Right renal cortex interstitium (tissue), 3 donors: ENCODE data around the gene NKTR. TPM values are rescaled to one million over a fixed set of nuclear protein-coding genes. Genes with fewer than 3 reads are reported as not detected.

Source experiments
- DNase-seq, 3 donors: peaks; one replicate each; pipeline ENCODE4 v3.0.0-alpha.2; 2013; ENCODE audit warnings: low read depth in 3 of 3, low spot score in 2 of 3
- polyA plus RNA-seq, 3 donors: library from polyadenylated mRNA; unstranded; fragments of 120-200 nt; gene quantifications; one replicate each; pipeline ENCODE4 v1.2.1, GENCODE V29; 2013; ENCODE audit not compliant: insufficient read length in 3 of 3

NKTR gene
- polyA plus RNA-seq, 3 donors, result 57.4 to 67.2 (median 63.6) TPM

DNA sequence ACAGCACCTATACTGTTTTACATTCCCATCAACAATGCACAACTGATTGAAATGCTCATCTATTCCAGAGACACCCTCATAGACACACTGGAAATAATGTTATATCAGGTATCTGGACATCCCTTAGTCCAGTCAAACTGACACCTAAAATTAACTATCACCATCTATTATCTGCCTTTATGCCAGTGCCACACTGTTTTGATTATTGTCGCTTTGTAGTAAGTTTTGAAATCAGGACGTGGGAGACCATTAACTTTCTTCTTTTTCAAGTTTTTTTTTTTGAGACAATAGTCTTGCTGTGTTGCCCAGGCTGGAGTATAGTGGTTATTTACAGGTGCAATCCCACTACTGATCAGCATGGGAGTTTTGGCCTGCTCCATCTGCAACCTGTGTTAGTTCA, 75.4 kb downstream of the NKTR start:
- DNase-seq, result no peak

DNA sequence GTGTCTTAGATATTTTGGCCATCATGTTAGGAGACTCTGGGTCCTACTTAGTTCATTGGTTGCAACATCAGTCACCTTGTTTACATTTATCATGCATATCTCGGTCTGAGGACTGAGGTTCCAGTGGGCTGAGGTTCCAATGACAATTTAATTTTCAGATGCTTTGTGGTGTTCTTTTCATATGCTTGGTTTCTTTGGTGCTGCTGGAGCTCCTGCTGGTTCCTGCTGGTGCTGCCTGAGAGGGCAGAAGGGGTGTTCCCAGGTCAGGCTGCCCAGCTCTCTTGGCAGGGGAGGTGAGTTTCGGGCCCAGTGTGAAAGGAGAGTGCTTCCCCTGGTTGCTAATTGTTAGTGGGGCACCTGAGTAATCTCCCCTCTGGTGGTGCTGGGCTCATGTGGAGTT, 78.0 kb downstream of the NKTR start:
- no peak for DNase-seq

DNA sequence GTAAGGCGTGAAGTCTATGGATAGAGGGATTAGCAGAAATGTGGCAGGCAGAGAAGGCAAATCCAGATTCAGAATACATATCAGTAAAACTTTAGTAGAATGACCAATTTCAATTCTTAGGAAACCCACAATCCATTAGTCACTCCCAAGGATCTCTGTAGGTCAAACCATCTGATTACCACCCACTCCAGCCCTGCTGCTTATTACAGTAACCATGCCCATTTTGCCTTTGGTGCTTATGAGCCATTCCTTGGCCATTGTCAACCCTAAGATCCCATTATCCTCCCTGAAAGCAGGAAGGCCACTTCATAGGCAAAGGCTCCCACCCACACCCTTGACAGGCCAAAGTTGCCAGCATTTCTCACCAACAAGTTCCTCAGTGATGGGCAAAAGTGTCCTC, 79.8 kb downstream of the NKTR start:
- no peak for DNase-seq

DNA sequence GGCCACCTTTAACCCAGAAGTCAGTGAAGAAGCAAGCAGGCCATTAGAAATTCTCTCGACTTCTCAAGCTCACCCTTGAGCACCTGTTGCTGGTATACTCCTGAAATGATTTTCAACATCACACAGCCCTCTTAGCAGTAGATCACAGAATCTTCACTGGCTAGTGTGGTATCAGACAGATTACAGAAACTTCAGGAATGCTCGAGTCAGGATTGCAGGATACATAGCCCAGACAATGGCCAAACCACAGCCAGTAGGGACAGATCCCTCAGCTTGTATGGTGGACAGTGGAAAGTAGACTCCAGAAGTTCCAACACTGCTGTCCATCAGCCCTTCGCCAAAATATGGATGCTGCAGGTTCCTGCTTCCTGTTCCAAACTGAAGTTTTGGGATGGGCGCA, 80.3 kb downstream of the NKTR start:
- no peak for DNase-seq

DNA sequence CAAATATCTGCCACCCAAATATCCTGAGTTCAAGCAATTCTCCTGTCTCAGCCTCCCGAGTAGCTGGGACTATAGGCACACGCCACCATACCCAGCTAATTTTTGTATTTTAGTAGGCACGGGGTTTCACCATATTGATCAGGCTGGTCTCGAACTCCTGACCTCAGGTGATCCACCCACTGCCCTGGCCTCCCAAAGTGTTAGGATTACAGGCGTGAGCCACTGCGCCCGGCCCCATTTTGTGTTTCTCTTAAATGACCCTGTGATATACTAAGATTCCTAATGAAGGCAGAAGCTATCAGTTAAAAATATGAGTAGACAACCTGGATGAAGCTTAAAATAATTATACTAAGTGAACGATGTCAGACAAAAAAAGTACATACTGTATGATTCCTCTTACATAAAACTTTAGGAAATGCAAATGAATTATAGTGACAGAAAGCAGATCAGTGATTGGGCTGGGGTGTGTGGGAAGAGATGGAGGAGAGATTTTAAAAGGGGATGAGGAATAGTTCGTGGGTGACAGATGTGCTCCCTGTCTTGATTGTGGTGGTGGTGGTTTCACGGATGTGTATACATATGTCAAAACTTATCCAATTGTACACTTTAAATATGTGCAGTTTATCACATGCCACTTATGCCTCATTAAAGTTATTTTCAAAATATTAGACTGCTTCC, 81.0 kb downstream of the NKTR start:
- no peak for DNase-seq

DNA sequence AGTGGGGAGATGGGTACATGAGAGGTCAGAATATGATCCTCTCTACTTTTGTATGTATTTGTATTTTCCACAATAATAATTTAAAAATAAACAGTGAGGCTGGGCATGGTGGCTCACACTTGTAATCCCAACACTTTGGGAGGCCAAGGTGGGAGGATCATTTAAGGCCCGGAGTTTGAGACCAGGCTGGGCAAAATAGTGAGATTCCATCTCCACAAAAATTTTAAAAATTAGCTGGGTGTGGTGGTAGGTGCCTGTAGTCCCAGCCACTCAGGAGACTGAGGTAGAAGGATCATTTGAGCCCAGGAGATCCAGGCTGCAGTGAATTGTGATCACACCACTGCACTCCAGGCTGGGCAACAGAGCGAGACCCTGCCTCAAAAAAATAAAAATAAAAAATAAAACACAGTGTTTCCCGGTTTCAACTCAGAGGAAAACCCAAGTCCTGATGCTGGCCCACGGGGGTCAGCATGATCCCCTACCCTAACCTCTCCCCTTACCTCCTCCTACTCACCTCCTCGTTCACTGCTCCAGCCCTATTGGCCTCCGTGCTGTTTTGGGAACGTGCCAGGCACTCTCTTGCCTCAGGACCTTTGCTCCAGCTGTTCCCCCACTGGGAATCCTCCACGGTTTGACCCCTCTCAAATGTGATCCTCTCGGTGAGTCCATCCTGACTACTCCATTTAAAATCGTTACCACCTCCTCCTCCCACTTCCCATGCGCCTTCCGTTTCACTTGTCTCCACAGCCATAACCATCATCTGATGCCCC, 82.0 kb downstream of the NKTR start:
- DNase-seq, result no peak

DNA sequence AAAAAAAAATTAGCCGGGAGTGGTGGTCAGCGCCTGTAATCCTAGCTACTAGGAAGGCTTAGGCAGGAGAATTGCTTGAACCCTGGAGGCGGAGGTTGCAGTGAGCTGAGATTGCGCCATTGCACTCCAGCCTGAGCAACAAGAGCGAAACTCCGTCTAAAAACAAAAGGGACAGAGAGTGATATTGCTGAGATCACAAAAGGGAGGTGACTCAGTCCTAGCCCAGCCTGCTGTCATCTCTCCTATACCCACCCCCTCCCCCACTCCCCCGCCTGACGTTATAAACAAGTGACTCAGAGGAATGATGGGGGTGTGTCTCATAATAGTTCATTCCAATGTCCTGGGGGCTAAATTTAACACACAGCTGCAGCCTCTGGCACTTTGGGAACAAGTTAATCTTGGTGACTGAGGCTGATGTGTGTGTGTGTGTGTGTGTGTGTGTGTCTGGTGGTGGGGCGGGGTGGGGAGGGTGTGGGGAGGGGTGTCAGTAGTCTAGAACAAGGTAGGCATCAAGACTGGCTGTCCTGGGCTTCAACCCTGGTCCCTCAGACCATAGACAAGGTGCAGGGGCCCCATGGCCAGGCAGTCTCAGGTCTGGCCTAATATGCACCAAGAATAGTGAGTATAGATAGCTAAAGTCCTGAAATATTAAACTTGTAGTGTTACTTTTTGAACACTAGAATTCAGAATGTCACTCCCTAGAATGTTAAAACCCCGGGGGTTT, 83.6 kb downstream of the NKTR start:
- DNase-seq, result no peak

DNA sequence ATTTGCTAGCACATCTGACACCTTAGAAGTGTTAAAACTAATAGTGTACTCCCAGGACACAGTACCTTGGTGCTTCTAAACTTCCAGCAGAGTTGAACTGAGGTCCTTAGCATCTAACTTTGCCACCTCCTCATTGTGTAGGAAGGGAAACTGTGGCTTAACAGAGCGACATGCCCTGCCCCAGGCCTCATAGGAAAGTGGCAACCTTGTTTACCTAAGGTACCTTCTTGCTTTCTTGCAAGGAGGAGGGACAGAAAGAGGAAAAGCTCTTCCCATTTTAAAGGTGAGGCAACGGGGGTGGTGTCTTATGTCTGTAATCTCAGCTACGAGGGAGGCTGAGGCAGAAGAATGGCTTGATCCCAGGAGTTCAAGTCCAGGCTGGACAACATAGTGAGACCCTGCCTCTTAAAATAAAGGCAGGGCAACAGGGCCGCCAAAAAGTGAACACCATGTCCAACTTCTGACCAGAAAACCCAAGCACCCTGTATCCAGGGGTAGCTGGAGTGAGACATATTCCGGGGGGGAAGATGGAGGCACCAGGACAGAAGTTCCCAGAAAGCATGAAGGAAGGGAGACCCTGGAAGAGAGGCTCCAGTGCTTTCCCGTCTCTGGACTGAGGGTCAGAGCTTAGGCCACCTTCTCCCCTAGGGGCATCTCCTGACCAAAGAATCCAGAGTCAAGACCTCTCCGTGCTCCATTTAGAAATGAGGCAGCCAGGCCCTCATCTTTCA, 84.3 kb downstream of the NKTR start:
- no peak for DNase-seq

DNA sequence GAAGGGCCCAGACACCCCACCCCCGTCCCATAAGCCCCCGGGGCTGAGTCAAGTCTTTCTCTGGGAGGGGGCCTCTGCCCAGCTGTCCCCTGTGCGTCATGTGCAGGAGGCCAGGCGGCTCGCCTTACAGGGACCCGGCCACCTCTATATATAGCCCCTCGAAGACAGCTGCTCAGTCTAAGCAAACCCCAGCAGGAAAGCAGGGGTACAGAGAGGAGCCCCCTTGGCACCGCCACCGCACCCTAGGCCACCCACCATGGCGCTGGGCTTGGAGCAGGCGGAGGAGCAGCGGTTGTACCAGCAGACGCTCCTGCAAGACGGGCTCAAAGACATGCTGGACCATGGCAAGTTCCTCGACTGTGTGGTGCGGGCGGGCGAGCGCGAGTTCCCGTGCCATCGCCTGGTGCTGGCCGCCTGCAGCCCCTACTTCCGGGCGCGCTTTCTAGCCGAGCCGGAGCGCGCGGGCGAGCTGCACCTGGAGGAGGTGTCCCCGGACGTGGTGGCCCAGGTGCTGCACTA, 84.9 kb downstream of the NKTR start, which contains the start of gene KLHL40:
Gene KLHL40 (plus strand): TSS at position 175 of the 519 bp plus-strand sequence. CDS start 82 bp downstream, at position 257.
- no peak for DNase-seq

DNA sequence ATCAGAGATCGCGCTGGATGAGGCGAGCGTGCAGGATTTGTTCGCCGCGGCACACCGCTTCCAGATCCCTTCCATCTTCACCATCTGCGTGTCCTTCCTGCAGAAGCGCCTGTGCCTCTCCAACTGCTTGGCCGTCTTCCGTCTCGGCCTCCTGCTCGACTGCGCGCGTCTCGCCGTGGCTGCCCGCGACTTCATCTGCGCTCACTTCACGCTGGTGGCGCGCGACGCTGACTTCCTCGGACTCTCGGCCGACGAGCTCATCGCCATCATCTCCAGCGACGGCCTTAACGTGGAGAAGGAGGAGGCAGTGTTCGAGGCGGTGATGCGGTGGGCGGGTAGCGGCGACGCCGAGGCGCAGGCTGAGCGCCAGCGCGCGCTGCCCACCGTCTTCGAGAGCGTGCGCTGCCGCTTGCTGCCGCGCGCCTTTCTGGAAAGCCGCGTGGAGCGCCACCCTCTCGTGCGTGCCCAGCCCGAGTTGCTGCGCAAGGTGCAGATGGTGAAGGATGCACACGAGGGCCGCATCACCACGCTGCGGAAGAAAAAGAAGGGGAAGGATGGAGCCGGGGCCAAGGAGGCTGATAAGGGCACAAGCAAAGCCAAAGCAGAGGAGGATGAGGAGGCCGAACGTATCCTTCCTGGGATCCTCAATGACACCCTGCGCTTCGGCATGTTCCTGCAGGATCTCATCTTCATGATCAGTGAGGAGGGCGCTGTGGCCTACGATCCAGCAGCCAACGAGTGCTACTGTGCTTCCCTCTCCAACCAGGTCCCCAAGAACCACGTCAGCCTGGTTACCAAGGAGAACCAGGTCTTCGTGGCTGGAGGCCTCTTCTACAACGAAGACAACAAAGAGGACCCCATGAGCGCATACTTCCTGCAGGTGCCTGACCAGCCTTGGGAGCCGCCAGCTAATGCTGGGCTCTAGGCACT, 85.7 kb downstream of the NKTR start:
- no peak for DNase-seq

DNA sequence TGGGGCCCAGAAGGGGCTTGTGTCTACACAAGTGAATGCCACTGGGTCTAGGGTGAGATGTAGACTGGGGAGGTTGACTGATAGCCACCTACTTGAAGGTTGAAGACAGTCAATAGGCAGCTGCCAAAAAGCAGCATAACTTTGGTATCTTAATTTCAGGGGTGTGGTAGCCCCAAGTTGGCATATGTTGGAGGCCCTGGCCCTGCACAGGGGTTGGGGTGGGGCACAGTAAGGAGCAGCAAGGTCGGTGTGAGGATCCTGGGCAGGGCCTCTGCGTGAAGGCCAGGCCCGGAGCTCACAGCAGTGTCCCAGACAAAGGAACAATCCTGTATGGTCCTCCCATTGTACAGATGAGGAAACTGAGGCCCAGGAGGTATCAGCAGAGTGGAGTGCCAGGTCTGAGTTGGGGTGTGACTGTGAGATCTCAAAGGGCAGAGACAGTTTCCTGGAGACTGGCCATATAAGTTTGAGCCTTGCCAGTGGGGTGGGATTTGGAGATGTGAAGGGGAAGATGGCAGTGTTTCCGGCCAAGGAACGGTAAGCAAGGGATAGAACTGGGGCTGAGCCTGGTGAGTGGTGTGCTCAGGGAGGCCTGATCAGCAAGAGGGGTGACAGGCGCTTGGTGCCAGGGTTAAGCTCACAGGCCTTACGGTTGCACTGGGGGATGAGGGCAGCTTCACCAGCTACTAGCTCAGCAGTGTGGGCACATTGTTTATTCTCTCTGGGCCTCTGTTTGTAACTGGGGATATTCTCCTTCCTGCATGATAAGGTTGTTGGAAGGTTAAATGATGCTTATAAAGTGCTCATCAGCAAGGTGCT, 86.6 kb downstream of the NKTR start:
- no peak for DNase-seq

DNA sequence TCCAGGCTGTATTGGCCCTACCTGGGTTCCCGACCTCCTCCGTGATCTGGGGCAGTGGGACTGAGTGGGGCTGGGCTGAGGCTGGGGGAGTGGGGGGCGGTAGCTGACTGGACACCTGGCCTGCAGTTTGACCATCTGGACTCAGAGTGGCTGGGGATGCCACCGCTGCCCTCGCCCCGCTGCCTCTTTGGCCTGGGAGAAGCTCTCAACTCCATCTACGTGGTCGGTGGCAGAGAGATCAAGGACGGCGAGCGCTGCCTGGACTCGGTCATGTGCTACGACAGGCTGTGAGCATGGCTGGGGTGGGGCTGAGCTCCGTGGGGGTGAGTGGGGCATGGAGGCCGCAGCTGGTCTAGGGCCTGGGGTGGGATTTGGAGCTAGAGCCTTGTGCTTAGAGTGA, 87.5 kb downstream of the NKTR start:
- no peak for DNase-seq

DNA sequence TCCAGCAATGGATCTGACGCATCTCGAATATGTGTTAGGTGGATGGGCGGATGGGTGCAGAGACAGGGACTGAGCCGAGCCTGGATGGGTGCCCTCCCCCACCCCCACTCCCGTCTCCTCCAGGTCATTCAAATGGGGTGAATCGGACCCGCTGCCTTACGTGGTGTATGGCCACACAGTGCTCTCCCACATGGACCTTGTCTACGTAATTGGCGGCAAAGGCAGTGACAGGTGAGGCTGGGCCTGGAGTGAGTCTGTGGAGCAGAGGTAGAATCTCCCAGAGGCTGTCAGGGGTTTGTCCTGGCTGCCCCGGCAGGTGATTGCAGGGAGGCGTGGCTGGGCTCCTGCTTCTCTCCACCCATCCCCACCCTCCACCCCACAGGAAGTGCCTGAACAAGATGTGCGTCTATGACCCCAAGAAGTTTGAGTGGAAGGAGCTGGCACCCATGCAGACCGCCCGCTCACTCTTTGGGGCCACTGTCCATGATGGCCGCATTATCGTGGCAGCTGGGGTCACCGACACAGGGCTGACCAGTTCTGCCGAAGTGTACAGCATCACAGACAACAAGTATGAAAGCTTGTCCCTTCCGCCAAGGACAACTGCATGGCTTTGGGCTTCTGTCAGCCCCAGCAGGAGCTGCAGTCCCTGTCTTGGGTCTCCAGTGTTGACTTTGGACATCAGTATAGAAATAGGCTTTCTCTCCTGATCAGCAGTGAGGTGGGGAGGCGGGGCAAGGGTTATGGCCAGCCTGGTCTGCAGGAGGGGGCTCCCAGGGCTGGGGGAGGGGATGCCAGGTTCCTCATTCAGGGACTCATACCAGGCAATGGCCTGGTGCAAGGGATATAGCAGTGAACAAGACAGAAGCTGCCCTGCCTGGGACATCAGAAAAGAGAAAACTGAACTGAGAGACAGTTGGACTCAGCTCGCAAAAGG, 88.3 kb downstream of the NKTR start:
- no peak for DNase-seq

DNA sequence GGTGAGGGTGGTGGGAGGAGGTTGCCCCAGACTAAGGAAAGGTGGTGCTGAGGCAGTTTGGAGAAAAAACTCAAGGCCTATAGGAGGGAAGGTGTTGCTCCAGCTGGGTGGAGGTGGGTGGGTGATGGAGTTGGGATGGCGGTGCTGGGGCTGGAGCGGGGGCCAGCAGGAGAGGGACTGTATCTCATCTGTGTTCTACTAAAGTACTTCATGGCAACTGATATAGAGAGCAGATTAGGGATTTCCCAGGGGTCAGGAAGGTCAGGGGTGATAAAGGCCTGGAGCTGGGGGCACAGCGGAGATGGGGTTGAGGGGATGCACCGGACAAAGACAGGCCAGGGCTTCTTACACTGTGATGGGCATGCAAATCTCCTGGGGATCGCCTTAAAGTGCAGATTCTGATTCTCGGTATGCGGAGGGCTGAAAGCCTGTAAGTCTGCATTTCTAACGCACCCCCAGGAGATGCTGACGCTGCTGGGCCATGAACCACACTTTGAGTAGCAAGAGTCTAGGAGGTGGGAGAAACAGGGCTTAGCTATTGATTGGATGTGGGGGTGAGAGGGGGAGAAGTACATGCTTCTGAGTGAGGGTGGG, 89.0 kb downstream of the NKTR start:
- no peak for DNase-seq

DNA sequence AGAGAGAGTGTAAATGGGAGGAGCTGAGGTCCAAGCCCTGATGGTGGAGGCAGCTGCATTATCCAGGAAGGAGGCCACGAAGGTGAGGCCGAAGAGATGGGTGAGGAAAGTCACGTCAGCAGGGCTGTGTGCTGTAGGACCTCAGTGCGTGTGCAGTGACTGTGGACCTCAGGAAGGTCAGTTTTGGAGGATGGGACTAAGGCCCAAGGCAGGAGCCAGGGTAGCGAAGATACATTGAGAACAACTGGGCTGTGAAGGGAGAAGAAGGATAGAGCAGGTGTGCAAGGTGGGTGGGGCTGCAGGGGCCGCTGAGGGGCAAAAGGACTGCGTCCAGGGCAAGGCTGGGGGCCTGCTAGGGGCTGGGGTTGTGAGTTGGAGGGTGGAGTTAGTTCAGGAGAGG, 89.7 kb downstream of the NKTR start:
- DNase-seq, result no peak

DNA sequence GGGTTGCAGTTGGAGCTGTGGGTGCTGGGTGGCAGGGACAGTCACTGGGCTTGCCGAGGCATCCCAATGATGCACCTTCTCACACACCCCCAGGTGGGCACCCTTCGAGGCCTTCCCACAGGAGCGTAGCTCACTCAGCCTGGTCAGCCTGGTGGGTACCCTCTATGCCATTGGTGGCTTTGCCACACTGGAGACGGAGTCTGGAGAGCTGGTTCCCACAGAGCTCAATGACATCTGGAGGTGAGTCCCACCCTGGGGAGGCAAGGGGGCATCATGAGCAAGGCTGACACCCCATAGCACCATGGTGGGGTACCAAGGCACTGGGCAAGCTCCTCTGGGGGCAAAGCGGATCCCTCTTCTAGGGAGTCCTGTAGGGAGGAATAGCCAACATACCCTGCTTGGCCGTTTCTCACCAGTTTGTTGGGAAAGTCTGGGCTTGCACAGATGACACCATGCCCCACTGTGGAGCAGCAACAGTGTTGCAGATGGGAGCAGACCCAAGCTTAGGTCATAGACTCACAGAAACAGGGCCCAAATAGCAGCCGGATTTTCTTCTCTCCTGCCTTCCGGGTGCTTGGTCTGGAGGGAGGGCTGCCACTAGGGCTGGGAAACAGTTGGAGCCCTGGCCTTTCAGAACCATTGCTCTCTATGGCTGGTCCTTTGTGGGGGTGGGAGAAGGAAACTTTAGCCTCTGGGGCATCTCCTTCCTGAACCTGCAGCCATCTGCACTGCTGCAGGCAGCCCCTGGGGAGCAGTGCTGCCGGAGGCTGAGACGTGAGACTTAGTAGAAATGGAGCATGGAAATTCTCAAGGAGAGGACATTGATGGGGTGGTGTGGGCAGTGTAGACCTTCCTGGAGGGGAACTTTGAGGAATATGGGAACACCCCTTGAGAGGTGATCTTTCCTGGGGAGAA, 90.5 kb downstream of the NKTR start:
- DNase-seq, result no peak
